HepG2 (cell line): ENCODE measurements around the gene MSMP. TPM values are rescaled to one million over a fixed set of nuclear protein-coding genes. Genes with fewer than 3 reads are reported as not detected.

ENCODE experiments used
- ATAC-seq: fragments of 200-7000 bp; cut with Tn5 transposase; 3 replicates; pipeline ENCODE4 v1.9.1; 2020; ENCODE audit warnings: mild to moderate bottlenecking, moderate library complexity
- BruUV-seq: library from RNA; stranded (reverse); fragments of 400-500 nt; replicated peaks from 2 replicates; lab custom pipeline; 2021; lab: Mats Ljungman, UMichigan
- CTCF ChIA-PET: fragments of 300-600 bp; formaldehyde crosslinking; extraction: SDS; loops from one replicate; lab custom pipeline; 2021; ENCODE audit warnings: low total read pairs, inconsistent platforms, low intra/inter-chr PET ratio; lab: Yijun Ruan, JAX
- POLR2A ChIA-PET: fragments of 350-600 bp; sonication (Branson Sonifier 250); formaldehyde crosslinking; loops from one replicate; lab custom pipeline; 2020; ENCODE audit warnings: antibody characterized with exemption, inconsistent platforms; lab: Yijun Ruan, JAX
- DNase-seq: peaks from one replicate; pipeline ENCODE4 v3.0.0-alpha.2; 2015; ENCODE audit warnings: low spot score
- FAIRE-seq: peaks from 3 replicates; lab custom pipeline; 2011; peaks lifted over from hg19 to GRCh38; lab: Jason Lieb, UNC
- H2AFZ ChIP-seq: one replicate; pipeline ENCODE4 v1.6.1; 2011; ENCODE audit warnings: low read length, inconsistent platforms
- H3K27ac ChIP-seq: fragments of 300-600 bp; 3 replicates; pipeline ENCODE4 v1.8.0; 2011; ENCODE audit warnings: mixed run types, mild to moderate bottlenecking, mixed read lengths, low read length, inconsistent platforms; ENCODE audit not compliant: insufficient read depth; ENCODE audit errors: extremely low read length
- H3K27me3 ChIP-seq, 2 experiments: fragments of 200-600 bp in 1 of 2; 2 replicates in 1 of 2; 3 replicates in 1 of 2; pipeline versions ENCODE4 v1.6.0 to v1.8.0; 2011; ENCODE audit warnings: low read length in 2 of 2, mild to moderate bottlenecking in 2 of 2, moderate library complexity in 2 of 2, inconsistent platforms in 1 of 2; ENCODE audit not compliant: insufficient read depth in 2 of 2, control insufficient read depth in 1 of 2
- H3K36me3 ChIP-seq, 2 experiments: fragments of 200-600 bp in 1 of 2; replicated peaks in 1 of 2; 2 replicates in 1 of 2; 3 replicates in 1 of 2; pipeline versions ENCODE4 v1.5.1 to v1.8.0; 2011; ENCODE audit warnings: low read length in 2 of 2, inconsistent platforms in 1 of 2; ENCODE audit not compliant: insufficient read depth in 2 of 2, control insufficient read depth in 1 of 2
- H3K4me1 ChIP-seq: 2 replicates; pipeline ENCODE4 v1.5.1; 2012; ENCODE audit warnings: low read length, inconsistent platforms; ENCODE audit not compliant: insufficient read depth
- H3K4me2 ChIP-seq: 2 replicates; pipeline ENCODE4 v1.6.0; 2011; ENCODE audit warnings: low read depth, low read length, inconsistent platforms
- H3K4me3 ChIP-seq, 3 experiments: fragments of 200-600 bp in 1 of 3; sonication (generic), shearing (Covaris generic) in 1 of 3; replicated peaks in 1 of 3; 2 replicates each; pipeline ENCODE4 v1.5.1; 2011 to 2016; ENCODE audit warnings: low read length in 3 of 3, inconsistent platforms in 2 of 3, low read depth in 2 of 3, mild to moderate bottlenecking in 2 of 3, control low read depth in 1 of 3, mixed read lengths in 1 of 3; ENCODE audit not compliant: insufficient read depth in 1 of 3
- H3K79me2 ChIP-seq: one replicate; pipeline ENCODE4 v1.6.1; 2011; ENCODE audit warnings: low read length, inconsistent platforms; ENCODE audit not compliant: insufficient read depth
- H3K9ac ChIP-seq: 2 replicates; pipeline ENCODE4 v1.6.0; 2011; ENCODE audit warnings: mild to moderate bottlenecking, low read depth, low read length, inconsistent platforms; ENCODE audit not compliant: insufficient read depth
- H3K9me3 ChIP-seq: 2 replicates; pipeline ENCODE4 v1.5.1; 2012; ENCODE audit warnings: mild to moderate bottlenecking, low read length
- H4K20me1 ChIP-seq: 2 replicates; pipeline ENCODE4 v1.6.0; 2011; ENCODE audit warnings: inconsistent platforms, mild to moderate bottlenecking, low read length, moderate library complexity; ENCODE audit not compliant: insufficient read depth
- ARHGAP35 ChIP-seq: sonication (generic); formaldehyde crosslinking; IDR thresholded peaks from 2 replicates; pipeline ENCODE4 v1.9.0; 2022; ENCODE audit warnings: mild to moderate bottlenecking, inconsistent platforms, moderate library complexity, missing genetic modification reagents, borderline replicate concordance
- DR1 ChIP-seq: sonication (generic); formaldehyde crosslinking; IDR thresholded peaks from 2 replicates; pipeline ENCODE4 v1.8.0; 2021; ENCODE audit warnings: mild to moderate bottlenecking, missing genetic modification reagents, inconsistent platforms
- NCOA1 ChIP-seq: sonication (generic); formaldehyde crosslinking; IDR thresholded peaks from 2 replicates; pipeline ENCODE4 v1.9.0; 2021; ENCODE audit warnings: missing genetic modification reagents
- PHB2 ChIP-seq: fragments of 450-650 bp; IDR thresholded peaks from 2 replicates; pipeline ENCODE4 v1.6.1; 2018; ENCODE audit not compliant: partially characterized antibody
- POLR2G ChIP-seq: fragments of 200-400 bp; formaldehyde crosslinking; IDR thresholded peaks from 2 replicates; pipeline ENCODE4 v1.6.1; 2018; ENCODE audit warnings: mild to moderate bottlenecking, low read depth, low read length, moderate library complexity
- RFXAP ChIP-seq: sonication (generic); formaldehyde crosslinking; IDR thresholded peaks from 2 replicates; pipeline ENCODE4 v1.4.0; 2020; ENCODE audit warnings: missing genetic modification reagents, borderline replicate concordance
- ZNF407 ChIP-seq: sonication (generic); formaldehyde crosslinking; IDR thresholded peaks from one replicate; pipeline ENCODE4 v1.5.1; 2020; ENCODE audit warnings: mild to moderate bottlenecking, missing genetic modification reagents; ENCODE audit errors: not compliant biosample characterization
- ZNF549 ChIP-seq: sonication (generic); formaldehyde crosslinking; IDR thresholded peaks from 2 replicates; pipeline ENCODE4 v1.5.0; 2020; ENCODE audit warnings: missing genetic modification reagents
- ZNF720 ChIP-seq: sonication (generic); formaldehyde crosslinking; IDR thresholded peaks from 2 replicates; pipeline ENCODE4 v1.4.0; 2020; ENCODE audit warnings: missing genetic modification reagents
- ZSCAN22 ChIP-seq: sonication (generic); formaldehyde crosslinking; IDR thresholded peaks from 2 replicates; pipeline ENCODE4 v1.4.0; 2020; ENCODE audit warnings: mild to moderate bottlenecking, missing genetic modification reagents
- WGBS: methylation state at CpG from one replicate; pipeline ENCODE4 v1.1.6; 2017; ENCODE audit warnings: low lambda C conversion rate; 5-methylcytosine and 5-hydroxymethylcytosine counted together
- in situ Hi-C: cut with HindIII; loops from 2 replicates; pipeline ENCODE4 v1.10.0; 2017; ENCODE audit warnings: low pct_unique_long_range_greater_than_20kb; ENCODE audit not compliant: extremely low pct_ligation_motif_present
- intact Hi-C: fragments of 100-400 bp; cut with micrococcal nuclease; formaldehyde crosslinking; loops from one replicate; pipeline ENCODE4 v1.10.0; 2022; ENCODE audit not compliant: unreplicated experiment
- polyA plus RNA-seq, 8 experiments: library from polyadenylated mRNA; depleted of rRNA in 3 of 8; stranded (reverse) in 7 of 8; unstranded in 1 of 8; fragments of >200 nt; fragmentation: Illumina TruSeq in 4 of 8; extraction: Trizol in 4 of 8; gene quantifications; 2 replicates each; pipeline versions ENCODE4 v1.2.1 to v1.2.3, GENCODE V29; 2011 to 2016; ENCODE audit warnings: low read depth in 4 of 8, missing spikeins in 1 of 8, mixed read lengths in 1 of 8; ENCODE audit not compliant: insufficient read depth in 1 of 8
- total RNA-seq, 5 experiments: library from RNA; depleted of rRNA; stranded (reverse); fragments of >200 nt; fragmentation: Illumina TruSeq; extraction: Trizol; gene quantifications; 2 replicates each; pipeline ENCODE4 v1.2.3, GENCODE V29; 2016; ENCODE audit warnings: low read depth in 1 of 5

Gene MSMP
- total and polyA plus RNA-seq, 2 of the 13 experiments (the other 11 are each of a cell fraction or from before 2014, with no cell fraction given) = 0.24 to 0.46 TPM

- H3K27me3 ChIP-seq = no peaks in the 10 kb centered on the region; a peak in 1 of 5 replicates
- WGBS = 100% methylated on average over 4 of the region's 4 CpGs
- no peak for FAIRE-seq
- ATAC-seq = no peak
- CTCF ChIA-PET = no interaction called here
- H2AFZ ChIP-seq = no peak overlapping the region
- peaks cover 24% of the 10 kb centered on the region for H3K79me2 ChIP-seq
- in situ Hi-C loops (no loop called here), intact Hi-C loops (no loop called here)
- H3K4me1 ChIP-seq = peaks cover 31% of the 10 kb centered on the region
- no peaks in the 10 kb centered on the region for H4K20me1 ChIP-seq
- H3K9me3 ChIP-seq = no peaks in the 10 kb centered on the region
- H3K27ac ChIP-seq = no peak overlapping the region
- no TSS peak for BruUV-seq
- no peak overlapping the region for H3K4me2 ChIP-seq
- H3K9ac ChIP-seq = no peak overlapping the region
- no peak overlapping the region for H3K4me3 ChIP-seq
- DNase-seq = no peak
- TF ChIP-seq ZNF549 (CRISPR knock-in tag) (no peak), ARHGAP35 (CRISPR knock-in tag) (no peak)
- peaks cover 8 to 30% of the 10 kb centered on the region in 2 experiments for H3K36me3 ChIP-seq
- POLR2A ChIA-PET = no interaction called here
Measured at GRCh38 chr9:35755071-35755470, 995 bp upstream of the MSMP start.

- peaks cover 8 to 30% of the 10 kb centered on the region in 2 experiments for H3K36me3 ChIP-seq
- H3K27me3 ChIP-seq = no peaks in the 10 kb centered on the region; a peak in 1 of 5 replicates
- in situ Hi-C loops (no loop called here), intact Hi-C loops (no loop called here)
- H2AFZ ChIP-seq = no peak overlapping the region
- ChIA-PET CTCF (no interaction called here), POLR2A (no interaction called here)
- H3K4me1 ChIP-seq = peaks cover 25% of the 10 kb centered on the region
- ATAC-seq = no peak
- WGBS = 98% methylated on average over 5 of the region's 5 CpGs
- no TSS peak for BruUV-seq
- H3K9me3 ChIP-seq = no peaks in the 10 kb centered on the region
- peaks cover 12% of the 10 kb centered on the region for H3K79me2 ChIP-seq
- no peak overlapping the region for H3K4me3 ChIP-seq
- no peak for DNase-seq
- H3K9ac ChIP-seq = no peak overlapping the region
- no peak overlapping the region for H3K4me2 ChIP-seq
- FAIRE-seq = no peak
- no peak overlapping the region for H3K27ac ChIP-seq
- H4K20me1 ChIP-seq = peaks cover 2% of the 10 kb centered on the region; the same call in 1 of the 2 replicates
- TF ChIP-seq ZSCAN22 (CRISPR knock-in tag) (no peak), PHB2 (no peak), ZNF407 (CRISPR knock-in tag) (no peak), RFXAP (CRISPR knock-in tag) (no peak), DR1 (CRISPR knock-in tag) (no peak), ZNF720 (CRISPR knock-in tag) (no peak), POLR2G (no peak), NCOA1 (no peak)
Measured at GRCh38 chr9:35753466-35753865, 610 bp downstream of the MSMP start.
